ENCODE results near the gene C3orf62. TPM values are rescaled to one million over a fixed set of nuclear protein-coding genes. Genes with fewer than 3 reads are reported as not detected.

C3orf62 gene
- total and polyA plus RNA-seq, 10 of the 15 experiments (the other 5 are each of a cell fraction or from before 2014, with no cell fraction given): 2.7 to 7.5 (median 4.2) TPM

- TF ChIP-seq ZNF592 (IDR thresholded peaks at IDR 0.05) (no peak), E2F8 (IDR thresholded peaks at IDR 0.05; ENCODE audit: low read depth, partially characterized antibody) (no peak), POLR2A (IDR thresholded peaks at IDR 0.05; ENCODE audit: low read depth, low read length) (no peak), BRCA1 (IDR thresholded peaks at IDR 0.05; ENCODE audit: low read depth, low read length) (no peak), SRF (IDR thresholded peaks at IDR 0.05; ENCODE audit: low read depth in 2 of 2, low read length in 2 of 2) (no peak), RAD21 (IDR thresholded peaks at IDR 0.05; ENCODE audit: insufficient read depth, low read depth, low read length) (no peak), MEF2B (IDR thresholded peaks at IDR 0.05; ENCODE audit: partially characterized antibody, poor library complexity, severe bottlenecking) (peak; percentile 71), CBX5 (IDR thresholded peaks at IDR 0.05; ENCODE audit: low read depth) (no peak), ZZZ3 (IDR thresholded peaks at IDR 0.05; ENCODE audit: control insufficient read depth, insufficient read length, low read depth) (no peak), ASH2L (IDR thresholded peaks at IDR 0.05; ENCODE audit: borderline replicate concordance, low read depth) (no peak), DPF2 (IDR thresholded peaks at IDR 0.05) (no peak)
Measured at GRCh38 chr3:49305608-49306007, 28.6 kb upstream of the C3orf62 start (continued).

Data from GM12878 (cell line).